HEK293 (cell line): ENCODE measurements around the gene PDRG1.

Experiments used
- CTCF ChIA-PET: fragments of 350-600 bp; formaldehyde crosslinking; extraction: SDS; loops from one replicate; lab custom pipeline; 2021; ENCODE audit warnings: antibody characterized with exemption; lab: Yijun Ruan, JAX
- POLR2A ChIA-PET: fragments of 300-600 bp; formaldehyde crosslinking; extraction: SDS; loops from one replicate; lab custom pipeline; 2020; ENCODE audit warnings: antibody characterized with exemption, inconsistent platforms; lab: Yijun Ruan, JAX
- H3K27ac ChIP-seq: fragments of 200-500 bp; sonication (Bioruptor generic); 2 replicates; pipeline ENCODE4 v1.5.1; 2014; ENCODE audit warnings: low read depth, low read length, control low read depth, inconsistent platforms; ENCODE audit errors: extremely low read depth
- H3K36me3 ChIP-seq, 2 experiments: fragments of 200-500 bp in 1 of 2; sonication (Bioruptor generic) in 1 of 2; 1 replicate in 1 of 2; 2 replicates in 1 of 2; pipeline ENCODE4 v1.5.1; 2014 to 2017; ENCODE audit warnings: inconsistent platforms in 2 of 2, low read length in 2 of 2; ENCODE audit not compliant: control insufficient read depth in 2 of 2, insufficient read depth in 1 of 2
- H3K4me1 ChIP-seq: fragments of 200-500 bp; sonication (Bioruptor generic); 2 replicates; pipeline ENCODE4 v1.5.1; 2014; ENCODE audit warnings: mild to moderate bottlenecking, low read length, inconsistent platforms; ENCODE audit not compliant: control insufficient read depth, insufficient read depth
- H3K4me3 ChIP-seq: 2 replicates; pipeline ENCODE4 v1.5.1; 2011; ENCODE audit warnings: low read depth, mild to moderate bottlenecking, control low read depth, low read length, moderate library complexity
- H3K9me3 ChIP-seq: fragments of 200-500 bp; sonication (Bioruptor generic); 2 replicates; pipeline ENCODE4 v1.5.1; 2014; ENCODE audit warnings: low read depth, low read length, inconsistent platforms; ENCODE audit not compliant: control insufficient read depth, insufficient read depth
- AEBP2 ChIP-seq: fragments of 450-650 bp; formaldehyde crosslinking; IDR thresholded peaks from 2 replicates; pipeline ENCODE4 v1.5.1; 2016; ENCODE audit warnings: missing biosample characterization, missing genetic modification characterization, borderline replicate concordance
- MEIS1 ChIP-seq: sonication (generic); formaldehyde crosslinking; IDR thresholded peaks from 2 replicates; pipeline ENCODE4 v1.8.1; 2022; ENCODE audit warnings: missing genetic modification reagents, mild to moderate bottlenecking, borderline replicate concordance
- MZF1 ChIP-seq: fragments of 450-650 bp; formaldehyde crosslinking; IDR thresholded peaks from 2 replicates; pipeline ENCODE4 v1.5.1; 2017; ENCODE audit warnings: missing biosample characterization, missing genetic modification characterization, borderline replicate concordance
- SALL2 ChIP-seq: fragments of 450-650 bp; formaldehyde crosslinking; IDR thresholded peaks from 2 replicates; pipeline ENCODE4 v1.5.0; 2017; ENCODE audit warnings: missing biosample characterization, mild to moderate bottlenecking, missing genetic modification characterization, borderline replicate concordance
- SP2 ChIP-seq: fragments of 450-650 bp; formaldehyde crosslinking; IDR thresholded peaks from 2 replicates; pipeline ENCODE4 v1.5.1; 2016; ENCODE audit warnings: missing biosample characterization, missing genetic modification characterization
- YY1 ChIP-seq: fragments of 450-650 bp; formaldehyde crosslinking; IDR thresholded peaks from 2 replicates; pipeline ENCODE4 v1.5.1; 2018; ENCODE audit warnings: missing biosample characterization, missing genetic modification characterization
- ZEB2 ChIP-seq: fragments of 450-650 bp; formaldehyde crosslinking; IDR thresholded peaks from 2 replicates; pipeline ENCODE4 v1.5.1; 2016; ENCODE audit warnings: missing biosample characterization, missing genetic modification characterization
- ZFP41 ChIP-seq: fragments of 450-650 bp; formaldehyde crosslinking; IDR thresholded peaks from 2 replicates; pipeline ENCODE4 v1.5.1; 2016; ENCODE audit warnings: missing biosample characterization, missing genetic modification characterization, borderline replicate concordance
- ZFP69B ChIP-seq: fragments of 450-650 bp; formaldehyde crosslinking; IDR thresholded peaks from 2 replicates; pipeline ENCODE4 v1.5.1; 2016; ENCODE audit warnings: missing biosample characterization, missing genetic modification characterization
- ZNF140 ChIP-seq: fragments of 450-650 bp; formaldehyde crosslinking; IDR thresholded peaks from 2 replicates; pipeline ENCODE4 v1.5.1; 2016; ENCODE audit warnings: missing biosample characterization, missing genetic modification characterization
- ZNF157 ChIP-seq: fragments of 450-650 bp; formaldehyde crosslinking; IDR thresholded peaks from 2 replicates; pipeline ENCODE4 v1.5.1; 2016; ENCODE audit warnings: missing biosample characterization, missing genetic modification characterization
- ZNF26 ChIP-seq: fragments of 450-650 bp; formaldehyde crosslinking; IDR thresholded peaks from 2 replicates; pipeline ENCODE4 v1.5.1; 2016; ENCODE audit warnings: missing biosample characterization, missing genetic modification characterization
- ZNF280C ChIP-seq: fragments of 450-650 bp; formaldehyde crosslinking; IDR thresholded peaks from 2 replicates; pipeline ENCODE4 v1.5.1; 2016; ENCODE audit warnings: missing biosample characterization, missing genetic modification characterization
- ZNF416 ChIP-seq: fragments of 450-650 bp; formaldehyde crosslinking; IDR thresholded peaks from 2 replicates; pipeline ENCODE4 v1.5.1; 2016; ENCODE audit warnings: missing biosample characterization, missing genetic modification characterization
- ZNF433 ChIP-seq: fragments of 450-650 bp; formaldehyde crosslinking; IDR thresholded peaks from 2 replicates; pipeline ENCODE4 v1.5.1; 2016; ENCODE audit warnings: missing biosample characterization, missing genetic modification characterization, low read depth
- ZNF596 ChIP-seq: fragments of 450-650 bp; IDR thresholded peaks from 2 replicates; pipeline ENCODE4 v1.5.0; 2018; ENCODE audit warnings: missing biosample characterization, mild to moderate bottlenecking, missing genetic modification characterization, moderate library complexity
- ZNF621 ChIP-seq: fragments of 450-650 bp; formaldehyde crosslinking; IDR thresholded peaks from 2 replicates; pipeline ENCODE4 v1.5.1; 2017; ENCODE audit warnings: missing biosample characterization, missing genetic modification characterization
- ZNF785 ChIP-seq: fragments of 450-650 bp; formaldehyde crosslinking; IDR thresholded peaks from 2 replicates; pipeline ENCODE4 v1.5.1; 2016; ENCODE audit warnings: missing biosample characterization, missing genetic modification characterization
- ZSCAN18 ChIP-seq: fragments of 450-650 bp; formaldehyde crosslinking; IDR thresholded peaks from 2 replicates; pipeline ENCODE4 v1.5.1; 2016; ENCODE audit warnings: missing biosample characterization, missing genetic modification characterization
- TF ChIP-seq, protein P1 (sequence below): fragments of 450-650 bp; formaldehyde crosslinking; conservative IDR thresholded peaks from 2 replicates; pipeline ENCODE4 v1.5.1; 2016; ENCODE audit warnings: low read depth, missing biosample characterization, missing genetic modification characterization

The PDRG1 gene

DNA sequence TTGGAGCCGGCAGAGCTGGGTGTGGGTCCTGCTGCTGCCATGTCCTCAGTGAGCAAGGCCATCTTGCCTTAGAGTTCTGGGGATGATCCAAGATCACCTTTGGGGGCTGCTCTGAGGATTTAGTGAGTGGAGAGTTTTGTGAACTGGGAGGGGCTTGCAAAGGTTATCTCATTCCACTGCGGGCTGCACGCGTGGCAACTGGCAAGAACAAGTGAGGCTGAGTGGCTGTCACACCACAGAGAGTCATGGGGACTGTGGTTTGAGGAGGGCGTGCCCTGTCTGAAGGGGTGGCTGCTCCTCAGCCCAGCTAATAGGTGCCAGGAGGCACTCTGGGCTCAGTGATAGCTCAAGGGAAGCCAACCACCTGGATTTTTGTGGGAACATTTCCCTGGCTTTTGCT, 43.8 kb downstream of the PDRG1 start (continued):
- no peak for TF ChIP-seq ZNF416 (tag by site-specific recombination)

- Histone ChIP-seq H3K27ac (no peak overlapping the region), H3K9me3 (no peaks in the 10 kb centered on the region), H3K4me1 (no peaks in the 10 kb centered on the region), H3K4me3 (no peak overlapping the region)
- POLR2A ChIA-PET, result no interaction called here
- TF ChIP-seq ZEB2 (tag by site-specific recombination) (no peak), ZNF140 (tag by site-specific recombination) (no peak), ZNF157 (tag by site-specific recombination) (no peak), ZNF785 (no peak), MEIS1 (CRISPR knock-in tag) (no peak), ZNF621 (tag by site-specific recombination) (no peak)
- TF ChIP-seq, all 188 proteins: peak for 0
- CTCF ChIA-PET, result no interaction called here
- H3K36me3 ChIP-seq, result no peaks in the 10 kb centered on the region
Observed at GRCh38 chr20:31907046-31907445, 44.8 kb downstream of the PDRG1 start.

DNA sequence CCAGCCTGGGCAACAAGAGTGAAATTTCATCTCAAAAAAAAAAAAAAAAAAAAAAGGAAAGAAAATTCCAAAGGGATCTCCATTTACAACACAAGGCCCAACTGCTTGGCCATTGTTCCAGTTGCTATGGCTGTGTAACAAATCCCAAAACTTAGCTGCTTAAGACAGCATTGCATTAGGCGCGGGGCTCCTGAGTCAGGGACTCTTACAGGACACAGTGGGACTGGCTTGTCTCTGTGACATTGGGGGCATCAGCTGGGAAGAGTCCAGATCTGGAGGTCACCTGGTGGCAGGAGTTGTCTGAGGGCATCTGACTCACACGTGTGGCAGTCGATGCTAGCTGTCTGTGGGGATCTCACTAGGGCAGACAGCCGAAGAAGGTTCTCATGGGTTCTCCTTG, 45.8 kb downstream of the PDRG1 start:
- Histone ChIP-seq H3K4me1 (no peaks in the 10 kb centered on the region), H3K27ac (no peak overlapping the region), H3K9me3 (no peaks in the 10 kb centered on the region), H3K36me3 (no peaks in the 10 kb centered on the region), H3K4me3 (no peak overlapping the region)
- TF ChIP-seq ZNF596 (tag by site-specific recombination) (no peak), SALL2 (tag by site-specific recombination) (no peak), ZSCAN18 (tag by site-specific recombination) (no peak), ZNF433 (tag by site-specific recombination) (no peak), ZFP69B (tag by site-specific recombination) (no peak), YY1 (no peak), AEBP2 (tag by site-specific recombination) (no peak), ZNF280C (tag by site-specific recombination) (no peak), ZFP41 (tag by site-specific recombination) (no peak), SP2 (no peak), ZNF26 (tag by site-specific recombination) (no peak), MZF1 (no peak)
- TF ChIP-seq, protein P1, sequence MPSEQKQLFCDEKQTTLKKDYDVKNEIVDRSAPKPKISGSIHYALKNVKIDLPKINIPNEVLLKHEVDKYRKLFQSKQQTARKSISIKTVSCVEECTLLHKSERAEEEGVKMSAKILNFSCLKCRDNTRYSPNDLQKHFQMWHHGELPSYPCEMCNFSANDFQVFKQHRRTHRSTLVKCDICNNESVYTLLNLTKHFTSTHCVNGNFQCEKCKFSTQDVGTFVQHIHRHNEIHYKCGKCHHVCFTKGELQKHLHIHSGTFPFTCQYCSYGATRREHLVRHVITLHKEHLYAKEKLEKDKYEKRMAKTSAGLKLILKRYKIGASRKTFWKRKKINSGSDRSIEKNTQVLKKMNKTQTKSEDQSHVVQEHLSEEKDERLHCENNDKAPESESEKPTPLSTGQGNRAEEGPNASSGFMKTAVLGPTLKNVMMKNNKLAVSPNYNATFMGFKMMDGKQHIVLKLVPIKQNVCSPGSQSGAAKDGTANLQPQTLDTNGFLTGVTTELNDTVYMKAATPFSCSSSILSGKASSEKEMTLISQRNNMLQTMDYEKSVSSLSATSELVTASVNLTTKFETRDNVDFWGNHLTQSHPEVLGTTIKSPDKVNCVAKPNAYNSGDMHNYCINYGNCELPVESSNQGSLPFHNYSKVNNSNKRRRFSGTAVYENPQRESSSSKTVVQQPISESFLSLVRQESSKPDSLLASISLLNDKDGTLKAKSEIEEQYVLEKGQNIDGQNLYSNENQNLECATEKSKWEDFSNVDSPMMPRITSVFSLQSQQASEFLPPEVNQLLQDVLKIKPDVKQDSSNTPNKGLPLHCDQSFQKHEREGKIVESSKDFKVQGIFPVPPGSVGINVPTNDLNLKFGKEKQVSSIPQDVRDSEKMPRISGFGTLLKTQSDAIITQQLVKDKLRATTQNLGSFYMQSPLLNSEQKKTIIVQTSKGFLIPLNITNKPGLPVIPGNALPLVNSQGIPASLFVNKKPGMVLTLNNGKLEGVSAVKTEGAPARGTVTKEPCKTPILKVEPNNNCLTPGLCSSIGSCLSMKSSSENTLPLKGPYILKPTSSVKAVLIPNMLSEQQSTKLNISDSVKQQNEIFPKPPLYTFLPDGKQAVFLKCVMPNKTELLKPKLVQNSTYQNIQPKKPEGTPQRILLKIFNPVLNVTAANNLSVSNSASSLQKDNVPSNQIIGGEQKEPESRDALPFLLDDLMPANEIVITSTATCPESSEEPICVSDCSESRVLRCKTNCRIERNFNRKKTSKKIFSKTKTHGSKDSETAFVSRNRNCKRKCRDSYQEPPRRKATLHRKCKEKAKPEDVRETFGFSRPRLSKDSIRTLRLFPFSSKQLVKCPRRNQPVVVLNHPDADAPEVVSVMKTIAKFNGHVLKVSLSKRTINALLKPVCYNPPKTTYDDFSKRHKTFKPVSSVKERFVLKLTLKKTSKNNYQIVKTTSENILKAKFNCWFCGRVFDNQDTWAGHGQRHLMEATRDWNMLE (tag by site-specific recombination), result no peak
- POLR2A ChIA-PET, result no interaction called here
- CTCF ChIA-PET, result no interaction called here
